ENCODE results near the gene HPSE2.

GRCh38 chr10:98528805-98529183 is 706.9 kb downstream of the HPSE2 start:
- TF ChIP-seq GATA2 (IDR thresholded peaks at IDR 0.05; ENCODE audit: low read depth, low read length) (no peak), GATA3 (IDR thresholded peaks at IDR 0.05; ENCODE audit: low read depth, low read length) (no peak)

Data from SH-SY5Y (cell line).